Measurements from ENCODE around the gene TRNP1. TPM values are rescaled to one million over a fixed set of nuclear protein-coding genes. Genes with fewer than 3 reads are reported as not detected.
"Not testable (repeated sequence)": the region's sequence is repeated elsewhere in the genome, so short reads cannot be mapped to it uniquely, and the experiment has no call there.

The TRNP1 gene
- total RNA-seq, 2 experiments from 2014 or later = 0.62 to 0.69 TPM

DNA sequence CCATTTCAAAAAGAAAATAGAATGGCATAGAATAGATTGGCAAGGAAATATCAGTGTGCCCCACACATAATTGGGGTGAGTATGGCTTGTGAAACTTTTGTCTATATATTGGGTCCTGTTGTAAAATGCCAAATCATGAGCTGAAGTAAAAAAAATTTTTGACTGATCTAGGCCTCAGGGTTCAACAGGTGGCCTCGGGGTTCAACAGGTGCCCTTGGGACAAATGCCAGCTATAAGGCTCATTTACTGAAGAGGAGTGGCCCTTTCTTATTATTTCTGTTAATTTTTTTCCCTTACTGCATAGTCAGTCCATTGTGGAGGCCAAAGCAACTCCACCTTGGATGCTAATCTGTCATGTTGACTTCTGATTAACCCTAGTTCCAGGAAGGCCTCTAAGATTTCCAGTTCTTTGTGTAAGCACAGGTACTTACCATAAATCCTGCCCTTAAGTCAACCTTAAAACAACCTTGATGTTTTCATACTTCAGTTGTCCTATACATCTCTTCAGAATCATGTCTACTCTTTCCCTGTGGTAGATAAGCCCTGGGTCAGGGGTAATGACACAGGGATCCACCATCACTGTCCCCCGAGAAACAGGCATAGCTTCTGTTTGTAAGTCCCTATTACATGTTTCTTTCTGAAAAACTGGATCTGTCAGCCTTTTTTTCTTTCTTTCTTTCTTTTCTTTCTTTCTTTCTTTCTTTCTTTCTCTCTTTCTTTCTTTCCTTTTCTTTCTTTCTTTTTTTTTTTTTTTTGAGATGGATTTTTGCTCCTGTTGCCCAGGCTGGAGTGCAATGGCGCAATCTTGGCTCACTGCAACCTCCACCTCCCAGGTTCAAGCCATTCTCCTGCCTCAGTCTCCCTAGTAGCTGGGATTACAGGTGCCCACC lies 16.6 kb upstream of the TRNP1 start:
- POLR2A ChIA-PET = interaction anchor here (0.6 kb wide), 1 partner anchor 61 kb away, joined by 3 read pairs; no protein-coding TSS in a partner anchor
- ATAC-seq = no peak
- Mint-ChIP-seq H3K27me3 (peaks cover 7% of the 10 kb centered on the region), H3K27ac (no peak overlapping the region), H3K36me3 (ENCODE audit: low read depth) (no peaks in the 10 kb centered on the region), H3K9me3 (ENCODE audit: low read depth) (no peaks in the 10 kb centered on the region), H3K4me1 (no peaks in the 10 kb centered on the region), H3K4me3 (no peak overlapping the region)
- CTCF ChIA-PET = no interaction called here
- no peak for DNase-seq
- intact Hi-C loops (cut with DNase I, micrococcal nuclease) = no loop called here

GRCh38 chr1:26978901-26979300 lies 14.6 kb upstream of the TRNP1 start:
- Mint-ChIP-seq H3K36me3 (ENCODE audit: low read depth) (no peaks in the 10 kb centered on the region), H3K27ac (no peak overlapping the region), H3K4me3 (no peak overlapping the region), H3K4me1 (no peaks in the 10 kb centered on the region), H3K9me3 (ENCODE audit: low read depth) (no peaks in the 10 kb centered on the region), H3K27me3 (peaks cover 12% of the 10 kb centered on the region)
- no peak for ATAC-seq
- ChIA-PET CTCF (no interaction called here), POLR2A (no interaction called here)
- intact Hi-C loops (cut with DNase I, micrococcal nuclease) = no loop called here
- DNase-seq = no peak

- no peak for DNase-seq
- intact Hi-C loops (cut with DNase I, micrococcal nuclease) = no loop called here
- Mint-ChIP-seq H3K4me1 (no peaks in the 10 kb centered on the region), H3K36me3 (ENCODE audit: low read depth) (no peaks in the 10 kb centered on the region), H3K27ac (no peak overlapping the region), H3K4me3 (no peak overlapping the region), H3K27me3 (peaks cover 15% of the 10 kb centered on the region), H3K9me3 (ENCODE audit: low read depth) (no peaks in the 10 kb centered on the region)
- no peak for ATAC-seq
- ChIA-PET POLR2A (no interaction called here), CTCF (interaction anchor here (0.6 to 1.3 kb wide), 6 partner anchors 13 to 37 kb away, joined by 3 to 4 read pairs (median 3); no protein-coding TSS in a partner anchor)
Measured at GRCh38 chr1:26981146-26981846, 12.2 kb upstream of the TRNP1 start.

DNA sequence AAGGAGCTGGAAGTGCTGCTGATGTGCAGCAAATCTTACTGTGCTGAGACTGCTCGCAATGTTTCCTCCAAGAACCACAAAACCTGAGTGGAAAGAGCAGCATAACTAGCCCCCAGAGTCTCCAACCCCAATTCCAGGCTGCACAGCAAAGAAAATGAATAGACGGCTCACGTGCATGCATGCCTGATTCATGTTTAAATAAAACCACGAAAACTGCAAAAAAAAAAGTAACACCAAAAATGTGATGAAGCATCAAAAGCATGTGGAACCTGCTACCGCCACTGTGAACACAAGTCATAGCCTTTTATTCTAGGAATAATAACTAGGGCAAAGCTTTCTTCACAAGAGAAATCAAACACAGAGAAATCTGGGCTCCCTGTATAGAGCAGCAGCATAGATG lies 9.6 kb upstream of the TRNP1 start:
- Mint-ChIP-seq H3K27ac (no peak overlapping the region), H3K36me3 (ENCODE audit: low read depth) (no peaks in the 10 kb centered on the region), H3K4me1 (no peaks in the 10 kb centered on the region), H3K27me3 (peaks cover 15% of the 10 kb centered on the region), H3K9me3 (ENCODE audit: low read depth) (no peaks in the 10 kb centered on the region), H3K4me3 (no peak overlapping the region)
- DNase-seq (no peak), ATAC-seq (no peak)
- intact Hi-C loops (cut with DNase I, micrococcal nuclease) = no loop called here
- CTCF ChIA-PET = no interaction called here
- POLR2A ChIA-PET = no interaction called here

- Mint-ChIP-seq H3K4me1 (no peaks in the 10 kb centered on the region), H3K36me3 (ENCODE audit: low read depth) (no peaks in the 10 kb centered on the region), H3K9me3 (ENCODE audit: low read depth) (no peaks in the 10 kb centered on the region), H3K27ac (no peak overlapping the region), H3K27me3 (peaks cover 15% of the 10 kb centered on the region), H3K4me3 (no peak overlapping the region)
- POLR2A ChIA-PET = no interaction called here
- intact Hi-C loops (cut with DNase I, micrococcal nuclease) = no loop called here
- DNase-seq = no peak
- no peak for ATAC-seq
- CTCF ChIA-PET = interaction anchor here (2.0 kb wide), 1 partner anchor 12 kb away, joined by 5 read pairs; no protein-coding TSS in a partner anchor
Measured at GRCh38 chr1:26984291-26984690, 9.2 kb upstream of the TRNP1 start.

- H3K27me3 Mint-ChIP-seq = peaks cover 26% of the 10 kb centered on the region
- CTCF ChIA-PET = interaction anchor here (2.8 kb wide), 1 partner anchor 10 kb away, joined by 12 read pairs; no protein-coding TSS in a partner anchor
- no peaks in the 10 kb centered on the region for H3K9me3 Mint-ChIP-seq (ENCODE audit: low read depth)
- no peak overlapping the region for H3K27ac Mint-ChIP-seq
- no peak overlapping the region for H3K4me3 Mint-ChIP-seq
- peaks cover 6% of the 10 kb centered on the region for H3K4me1 Mint-ChIP-seq
- no peak for DNase-seq
- POLR2A ChIA-PET = no interaction called here
- intact Hi-C loops (cut with DNase I, micrococcal nuclease) = no loop called here
- no peak for ATAC-seq
- no peaks in the 10 kb centered on the region for H3K36me3 Mint-ChIP-seq (ENCODE audit: low read depth)
Measured at GRCh38 chr1:26986658-26987057, 6.8 kb upstream of the TRNP1 start.

DNA sequence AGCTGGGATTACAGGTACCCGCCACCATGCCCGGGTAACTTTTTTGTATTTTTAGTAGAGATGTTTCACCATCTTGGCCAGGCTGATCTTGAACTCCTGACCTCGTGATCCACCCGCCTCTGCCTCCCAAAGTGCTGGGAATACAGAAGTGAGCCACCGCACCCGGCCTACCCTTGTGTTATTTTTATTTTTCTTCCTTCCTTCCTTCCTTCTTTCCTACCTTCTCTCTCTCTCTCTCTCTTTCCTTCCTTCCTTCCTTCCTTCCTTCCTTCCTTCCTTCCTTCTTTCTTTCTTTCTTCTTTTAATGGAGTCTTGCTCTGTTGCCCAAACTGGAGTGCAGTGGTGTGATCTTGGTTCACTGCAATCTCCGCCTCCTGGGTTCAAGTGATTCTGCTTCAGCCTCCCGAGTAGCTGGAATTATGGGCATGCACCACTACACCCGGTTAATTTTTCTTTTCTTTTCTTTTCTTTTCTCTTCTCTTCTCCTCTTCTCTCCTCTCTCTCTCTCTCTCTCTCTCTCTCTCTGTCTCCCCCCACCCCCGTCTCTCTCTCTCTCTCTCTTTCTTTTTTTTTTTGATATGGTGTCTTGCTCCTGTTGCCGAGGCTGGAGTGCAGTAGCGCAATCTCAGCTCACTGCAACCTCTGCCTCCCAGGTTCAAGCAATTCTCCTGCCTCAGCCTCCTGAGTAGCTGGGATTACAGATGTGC lies 3.9 kb upstream of the TRNP1 start:
- ChIA-PET POLR2A (interaction anchor here (0.7 kb wide), 1 partner anchor 14 kb away, joined by 9 read pairs; no protein-coding TSS in a partner anchor), CTCF (interaction anchor here (0.9 to 1.2 kb wide), 2 partner anchors 9 to 26 kb away, joined by 3 to 4 read pairs; no protein-coding TSS in a partner anchor)
- ATAC-seq; H3K27ac Mint-ChIP-seq; H3K9me3 Mint-ChIP-seq (ENCODE audit: low read depth); intact Hi-C loops (cut with DNase I, micrococcal nuclease); H3K36me3 Mint-ChIP-seq (ENCODE audit: low read depth); DNase-seq; H3K4me3 Mint-ChIP-seq: not testable (repeated sequence)
- H3K27me3 Mint-ChIP-seq = peaks cover 25% of the 10 kb centered on the region
- peaks cover 15% of the 10 kb centered on the region for H3K4me1 Mint-ChIP-seq

DNA sequence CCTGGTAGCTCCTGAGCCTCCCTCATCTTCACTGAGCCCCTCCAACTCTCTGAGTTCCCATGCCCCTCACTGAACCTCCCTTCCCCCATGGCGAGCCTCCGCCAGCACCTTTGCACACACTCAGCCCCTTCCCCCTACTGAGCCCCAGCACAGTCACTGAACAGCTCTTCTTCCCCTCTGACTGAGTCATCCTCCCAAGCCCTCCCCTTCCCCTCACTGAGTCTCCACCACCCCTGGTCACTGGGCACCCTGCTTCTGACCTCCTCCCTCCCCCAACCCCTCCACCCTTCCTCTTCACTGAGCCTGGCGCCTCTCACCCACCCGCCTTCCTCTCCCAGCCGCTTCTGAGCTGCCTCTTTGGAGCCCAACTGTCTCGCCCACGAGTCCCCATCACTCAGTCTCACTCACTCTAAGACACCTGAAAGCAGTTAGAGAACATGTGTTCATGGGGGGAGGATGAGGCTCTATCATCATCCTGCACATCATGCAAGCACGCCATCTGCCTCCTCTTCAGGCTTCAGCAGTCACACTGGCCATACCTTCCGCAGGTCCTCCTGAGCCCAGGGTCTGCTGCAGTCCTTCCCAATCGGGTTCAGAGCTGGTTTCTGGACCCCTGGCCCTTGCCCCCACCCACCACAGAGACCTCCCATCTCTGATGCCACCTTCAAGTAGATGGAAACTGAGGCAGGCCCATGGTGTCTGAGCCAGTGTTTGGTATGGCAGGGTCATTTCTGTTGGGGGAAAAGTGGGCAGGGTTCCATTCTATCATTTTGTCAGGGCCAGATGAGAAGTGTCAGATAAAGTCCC lies 2.0 kb upstream of the TRNP1 start:
- peak; percentile 74 for ATAC-seq
- H3K9me3 Mint-ChIP-seq (ENCODE audit: low read depth) = no peaks in the 10 kb centered on the region
- peaks cover 42% of the 10 kb centered on the region for H3K27me3 Mint-ChIP-seq
- ChIA-PET POLR2A (interaction anchor here (0.6 kb wide), 1 partner anchor 278 kb away, joined by 3 read pairs; no protein-coding TSS in a partner anchor), CTCF (interaction anchor here (0.7 to 1.5 kb wide), 3 partner anchors 55 to 1634 kb away, joined by 3 to 6 read pairs (median 3); no protein-coding TSS in a partner anchor)
- DNase-seq = peak; percentile 60
- intact Hi-C loops (cut with DNase I, micrococcal nuclease) = no loop called here
- no peak overlapping the region for H3K27ac Mint-ChIP-seq
- peaks cover 15% of the 10 kb centered on the region for H3K4me1 Mint-ChIP-seq
- H3K4me3 Mint-ChIP-seq = no peak overlapping the region
- no peaks in the 10 kb centered on the region for H3K36me3 Mint-ChIP-seq (ENCODE audit: low read depth)

DNA sequence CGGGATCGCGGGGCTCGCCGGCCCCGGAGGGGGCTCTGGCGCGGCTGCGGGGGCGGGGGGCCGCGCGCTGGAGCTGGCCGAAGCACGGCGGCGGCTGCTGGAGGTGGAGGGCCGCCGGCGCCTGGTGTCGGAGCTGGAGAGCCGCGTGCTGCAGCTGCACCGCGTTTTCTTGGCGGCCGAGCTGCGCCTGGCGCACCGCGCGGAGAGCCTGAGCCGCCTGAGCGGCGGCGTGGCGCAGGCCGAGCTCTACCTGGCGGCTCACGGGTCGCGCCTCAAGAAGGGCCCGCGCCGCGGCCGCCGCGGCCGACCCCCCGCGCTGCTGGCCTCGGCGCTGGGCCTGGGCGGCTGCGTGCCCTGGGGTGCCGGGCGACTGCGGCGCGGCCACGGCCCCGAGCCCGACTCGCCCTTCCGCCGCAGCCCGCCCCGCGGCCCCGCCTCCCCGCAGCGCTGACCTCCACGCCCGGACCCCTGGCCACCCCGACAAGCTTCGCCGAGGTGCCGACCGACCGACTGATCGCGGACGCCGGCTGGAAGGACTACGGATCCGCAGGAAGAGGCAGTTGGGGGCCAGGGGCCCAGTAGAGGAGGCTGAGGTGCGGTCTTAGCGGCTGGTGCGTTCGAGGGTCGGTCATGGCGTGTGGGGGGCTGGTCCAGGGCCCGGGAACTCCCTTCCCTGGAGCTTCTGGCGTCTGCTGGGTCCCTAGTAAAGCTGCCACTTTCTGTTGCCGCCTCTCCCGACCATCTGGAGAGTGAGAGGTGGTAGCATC lies 711 bp downstream of the TRNP1 start:
- DNase-seq (peak; percentile 60), ATAC-seq (no peak)
- H3K36me3 Mint-ChIP-seq (ENCODE audit: low read depth) = no peaks in the 10 kb centered on the region
- H3K27ac Mint-ChIP-seq = no peak overlapping the region
- peaks cover 19% of the 10 kb centered on the region for H3K4me1 Mint-ChIP-seq
- peak overlapping the region; percentile 72 for H3K4me3 Mint-ChIP-seq
- peaks cover 49% of the 10 kb centered on the region for H3K27me3 Mint-ChIP-seq
- CTCF ChIA-PET = interaction anchor here (0.7 to 1.9 kb wide), 7 partner anchors 13 to 170 kb away, joined by 3 to 5 read pairs (median 4); partner anchors contain the start of gene NUDC
- no peaks in the 10 kb centered on the region for H3K9me3 Mint-ChIP-seq (ENCODE audit: low read depth)
- intact Hi-C loops (cut with DNase I, micrococcal nuclease) = no loop called here
- POLR2A ChIA-PET = interaction anchor here (0.6 to 0.7 kb wide), 2 partner anchors 20 to 129 kb away, joined by 3 to 6 read pairs; no protein-coding TSS in a partner anchor
